ENCODE measurements around the gene PITRM1.

DNA sequence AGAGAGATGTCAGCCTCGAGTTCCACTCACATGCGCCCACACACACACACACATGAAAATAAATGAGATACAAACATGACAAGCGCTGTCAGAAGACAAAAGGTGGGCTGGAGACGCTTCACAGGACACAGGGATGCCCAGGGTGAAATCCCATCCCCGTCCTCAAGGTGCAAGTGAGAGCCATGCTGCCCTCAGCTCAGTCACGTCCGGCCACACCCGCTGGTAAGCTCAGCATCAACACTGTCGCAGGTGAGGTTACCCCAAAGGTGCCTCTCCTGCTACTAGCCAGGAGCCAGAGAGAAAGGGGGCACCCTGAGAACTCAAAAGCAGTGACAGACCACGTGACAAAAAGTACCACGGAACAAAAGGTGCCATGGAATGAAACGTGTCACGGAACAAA, 22.2 kb downstream of the PITRM1 start:
- TF ChIP-seq, protein P1, sequence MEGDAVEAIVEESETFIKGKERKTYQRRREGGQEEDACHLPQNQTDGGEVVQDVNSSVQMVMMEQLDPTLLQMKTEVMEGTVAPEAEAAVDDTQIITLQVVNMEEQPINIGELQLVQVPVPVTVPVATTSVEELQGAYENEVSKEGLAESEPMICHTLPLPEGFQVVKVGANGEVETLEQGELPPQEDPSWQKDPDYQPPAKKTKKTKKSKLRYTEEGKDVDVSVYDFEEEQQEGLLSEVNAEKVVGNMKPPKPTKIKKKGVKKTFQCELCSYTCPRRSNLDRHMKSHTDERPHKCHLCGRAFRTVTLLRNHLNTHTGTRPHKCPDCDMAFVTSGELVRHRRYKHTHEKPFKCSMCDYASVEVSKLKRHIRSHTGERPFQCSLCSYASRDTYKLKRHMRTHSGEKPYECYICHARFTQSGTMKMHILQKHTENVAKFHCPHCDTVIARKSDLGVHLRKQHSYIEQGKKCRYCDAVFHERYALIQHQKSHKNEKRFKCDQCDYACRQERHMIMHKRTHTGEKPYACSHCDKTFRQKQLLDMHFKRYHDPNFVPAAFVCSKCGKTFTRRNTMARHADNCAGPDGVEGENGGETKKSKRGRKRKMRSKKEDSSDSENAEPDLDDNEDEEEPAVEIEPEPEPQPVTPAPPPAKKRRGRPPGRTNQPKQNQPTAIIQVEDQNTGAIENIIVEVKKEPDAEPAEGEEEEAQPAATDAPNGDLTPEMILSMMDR (optimal IDR thresholded peaks at IDR 0.05 in 1 of 3, IDR thresholded peaks at IDR 0.05 in 1 of 3, conservative IDR thresholded peaks at IDR 0.05 in 1 of 3; ENCODE audit: extremely low read depth in 1 of 3, insufficient read depth in 2 of 3, low read length in 3 of 3), result no peak
- no peak for TF ChIP-seq EZH2 (IDR thresholded peaks at IDR 0.05; ENCODE audit: low read length)

Data from keratinocyte (primary cell).